HepG2 (cell line): ENCODE results near the gene TFAM. TPM values are rescaled to one million over a fixed set of nuclear protein-coding genes. Genes with fewer than 3 reads are reported as not detected.

ENCODE experiments used
- ATAC-seq: fragments of 200-7000 bp; cut with Tn5 transposase; 3 replicates; pipeline ENCODE4 v1.9.1; 2020; ENCODE audit warnings: mild to moderate bottlenecking, moderate library complexity
- BruUV-seq: library from RNA; stranded (reverse); fragments of 400-500 nt; replicated peaks from 2 replicates; lab custom pipeline; 2021; lab: Mats Ljungman, UMichigan
- CTCF ChIA-PET: fragments of 300-600 bp; formaldehyde crosslinking; extraction: SDS; loops from one replicate; lab custom pipeline; 2021; ENCODE audit warnings: low total read pairs, inconsistent platforms, low intra/inter-chr PET ratio; lab: Yijun Ruan, JAX
- POLR2A ChIA-PET: fragments of 350-600 bp; sonication (Branson Sonifier 250); formaldehyde crosslinking; loops from one replicate; lab custom pipeline; 2020; ENCODE audit warnings: antibody characterized with exemption, inconsistent platforms; lab: Yijun Ruan, JAX
- DNase-seq: peaks from one replicate; pipeline ENCODE4 v3.0.0-alpha.2; 2015; ENCODE audit warnings: low spot score
- FAIRE-seq: peaks from 3 replicates; lab custom pipeline; 2011; peaks lifted over from hg19 to GRCh38; lab: Jason Lieb, UNC
- H2AFZ ChIP-seq: one replicate; pipeline ENCODE4 v1.6.1; 2011; ENCODE audit warnings: low read length, inconsistent platforms
- H3K27ac ChIP-seq: fragments of 300-600 bp; 3 replicates; pipeline ENCODE4 v1.8.0; 2011; ENCODE audit warnings: mixed run types, mild to moderate bottlenecking, mixed read lengths, low read length, inconsistent platforms; ENCODE audit not compliant: insufficient read depth; ENCODE audit errors: extremely low read length
- H3K27me3 ChIP-seq, 2 experiments: fragments of 200-600 bp in 1 of 2; 2 replicates in 1 of 2; 3 replicates in 1 of 2; pipeline versions ENCODE4 v1.6.0 to v1.8.0; 2011; ENCODE audit warnings: low read length in 2 of 2, mild to moderate bottlenecking in 2 of 2, moderate library complexity in 2 of 2, inconsistent platforms in 1 of 2; ENCODE audit not compliant: insufficient read depth in 2 of 2, control insufficient read depth in 1 of 2
- H3K36me3 ChIP-seq, 2 experiments: fragments of 200-600 bp in 1 of 2; replicated peaks in 1 of 2; 2 replicates in 1 of 2; 3 replicates in 1 of 2; pipeline versions ENCODE4 v1.5.1 to v1.8.0; 2011; ENCODE audit warnings: low read length in 2 of 2, inconsistent platforms in 1 of 2; ENCODE audit not compliant: insufficient read depth in 2 of 2, control insufficient read depth in 1 of 2
- H3K4me1 ChIP-seq: 2 replicates; pipeline ENCODE4 v1.5.1; 2012; ENCODE audit warnings: low read length, inconsistent platforms; ENCODE audit not compliant: insufficient read depth
- H3K4me2 ChIP-seq: 2 replicates; pipeline ENCODE4 v1.6.0; 2011; ENCODE audit warnings: low read depth, low read length, inconsistent platforms
- H3K4me3 ChIP-seq, 3 experiments: fragments of 200-600 bp in 1 of 3; sonication (generic), shearing (Covaris generic) in 1 of 3; replicated peaks in 1 of 3; 2 replicates each; pipeline ENCODE4 v1.5.1; 2011 to 2016; ENCODE audit warnings: low read length in 3 of 3, inconsistent platforms in 2 of 3, low read depth in 2 of 3, mild to moderate bottlenecking in 2 of 3, control low read depth in 1 of 3, mixed read lengths in 1 of 3; ENCODE audit not compliant: insufficient read depth in 1 of 3
- H3K79me2 ChIP-seq: one replicate; pipeline ENCODE4 v1.6.1; 2011; ENCODE audit warnings: low read length, inconsistent platforms; ENCODE audit not compliant: insufficient read depth
- H3K9ac ChIP-seq: 2 replicates; pipeline ENCODE4 v1.6.0; 2011; ENCODE audit warnings: mild to moderate bottlenecking, low read depth, low read length, inconsistent platforms; ENCODE audit not compliant: insufficient read depth
- H3K9me3 ChIP-seq: 2 replicates; pipeline ENCODE4 v1.5.1; 2012; ENCODE audit warnings: mild to moderate bottlenecking, low read length
- H4K20me1 ChIP-seq: 2 replicates; pipeline ENCODE4 v1.6.0; 2011; ENCODE audit warnings: inconsistent platforms, mild to moderate bottlenecking, low read length, moderate library complexity; ENCODE audit not compliant: insufficient read depth
- FOXA3 ChIP-seq: IDR thresholded peaks from 2 replicates; pipeline ENCODE4 v1.6.1; 2016; ENCODE audit warnings: missing genetic modification reagents, missing compliant biosample characterization
- GZF1 ChIP-seq: sonication (generic); formaldehyde crosslinking; IDR thresholded peaks from 2 replicates; pipeline ENCODE4 v1.5.1; 2020; ENCODE audit warnings: mild to moderate bottlenecking, missing genetic modification reagents
- HNRNPK ChIP-seq: fragments of 200-400 bp; formaldehyde crosslinking; IDR thresholded peaks from 2 replicates; pipeline ENCODE4 v1.6.1; 2018; ENCODE audit warnings: low read length, low read depth, moderate library complexity, mild to moderate bottlenecking; ENCODE audit not compliant: poor library complexity, severe bottlenecking
- NFKBIZ ChIP-seq: IDR thresholded peaks from 2 replicates; pipeline ENCODE4 v1.6.1; 2018; ENCODE audit warnings: missing genetic modification reagents, missing compliant biosample characterization
- PCBP1 ChIP-seq: fragments of 200-400 bp; formaldehyde crosslinking; IDR thresholded peaks from 2 replicates; pipeline ENCODE4 v1.6.1; 2017; ENCODE audit warnings: mild to moderate bottlenecking, low read depth, low read length, borderline replicate concordance
- REL ChIP-seq: sonication (generic); formaldehyde crosslinking; conservative IDR thresholded peaks from 2 replicates; pipeline ENCODE4 v1.8.0; 2022; ENCODE audit warnings: mild to moderate bottlenecking, missing genetic modification reagents, moderate library complexity
- ZNF672 ChIP-seq: sonication (generic); formaldehyde crosslinking; IDR thresholded peaks from 2 replicates; pipeline ENCODE4 v1.8.1; 2022; ENCODE audit warnings: missing genetic modification reagents
- ZNF772 ChIP-seq: sonication (generic); formaldehyde crosslinking; IDR thresholded peaks from 2 replicates; pipeline ENCODE4 v1.5.0; 2020; ENCODE audit warnings: mild to moderate bottlenecking, missing genetic modification reagents
- ZSCAN20 ChIP-seq: sonication (generic); formaldehyde crosslinking; IDR thresholded peaks from 2 replicates; pipeline ENCODE4 v1.4.0; 2020; ENCODE audit warnings: missing genetic modification reagents, mild to moderate bottlenecking, borderline replicate concordance
- WGBS: methylation state at CpG from one replicate; pipeline ENCODE4 v1.1.6; 2017; ENCODE audit warnings: low lambda C conversion rate; 5-methylcytosine and 5-hydroxymethylcytosine counted together
- in situ Hi-C: cut with HindIII; loops from 2 replicates; pipeline ENCODE4 v1.10.0; 2017; ENCODE audit warnings: low pct_unique_long_range_greater_than_20kb; ENCODE audit not compliant: extremely low pct_ligation_motif_present
- intact Hi-C: fragments of 100-400 bp; cut with micrococcal nuclease; formaldehyde crosslinking; loops from one replicate; pipeline ENCODE4 v1.10.0; 2022; ENCODE audit not compliant: unreplicated experiment
- polyA plus RNA-seq, 8 experiments: library from polyadenylated mRNA; depleted of rRNA in 3 of 8; stranded (reverse) in 7 of 8; unstranded in 1 of 8; fragments of >200 nt; fragmentation: Illumina TruSeq in 4 of 8; extraction: Trizol in 4 of 8; gene quantifications; 2 replicates each; pipeline versions ENCODE4 v1.2.1 to v1.2.3, GENCODE V29; 2011 to 2016; ENCODE audit warnings: low read depth in 4 of 8, missing spikeins in 1 of 8, mixed read lengths in 1 of 8; ENCODE audit not compliant: insufficient read depth in 1 of 8
- total RNA-seq, 5 experiments: library from RNA; depleted of rRNA; stranded (reverse); fragments of >200 nt; fragmentation: Illumina TruSeq; extraction: Trizol; gene quantifications; 2 replicates each; pipeline ENCODE4 v1.2.3, GENCODE V29; 2016; ENCODE audit warnings: low read depth in 1 of 5
- TF ChIP-seq, protein P1 (sequence below): sonication (generic); formaldehyde crosslinking; conservative IDR thresholded peaks from 2 replicates; pipeline ENCODE4 v1.4.0; 2020; ENCODE audit warnings: missing genetic modification reagents

Gene TFAM
- total and polyA plus RNA-seq, 2 of the 13 experiments (the other 11 are each of a cell fraction or from before 2014, with no cell fraction given): 18.4 to 125 TPM

DNA sequence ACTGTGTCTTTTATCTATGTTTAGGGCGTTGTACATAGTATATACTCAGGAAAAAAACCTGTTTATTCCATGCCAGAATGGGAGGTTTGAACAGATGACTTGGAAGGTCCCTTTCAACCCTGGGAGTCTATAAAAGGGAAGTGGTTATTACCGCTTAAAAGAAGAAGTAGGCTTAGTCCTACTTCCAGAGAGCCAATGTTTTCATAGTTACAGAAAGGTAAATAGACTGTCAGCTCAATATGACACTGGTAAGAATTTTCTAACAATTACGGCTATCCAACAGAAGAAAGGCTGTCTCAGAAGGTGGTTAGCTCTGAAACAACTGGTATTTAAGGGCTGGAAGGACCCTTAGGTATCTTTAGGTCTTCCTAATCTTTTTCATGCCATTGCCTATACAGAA is 1.1 kb upstream of the TFAM start:
- Histone ChIP-seq H3K4me2 (peak overlapping the region; percentile 89), H4K20me1 (no peaks in the 10 kb centered on the region), H3K4me1 (peaks cover 38% of the 10 kb centered on the region), H3K36me3 (peaks cover 6 to 19% of the 10 kb centered on the region in 2 experiments; a peak in 4 of 5 replicates), H3K27me3 (no peaks in the 10 kb centered on the region; a peak in 1 of 5 replicates), H3K4me3 (peak overlapping the region; percentile 78 to 96 (median 90); a peak in 5 of 6 replicates), H3K9ac (peak overlapping the region; percentile 72; the same call in 1 of the 2 replicates), H3K79me2 (peaks cover 35% of the 10 kb centered on the region), H3K9me3 (no peaks in the 10 kb centered on the region), H2AFZ (peak overlapping the region; percentile 71), H3K27ac (no peak overlapping the region)
- intact Hi-C loops: no loop called here
- in situ Hi-C loops: loop anchor here (10.0 kb wide), 1 partner anchor 199 kb away; no protein-coding TSS in a partner anchor
- 6% methylated on average over 3 of the region's 3 CpGs for WGBS
- POLR2A ChIA-PET: interaction anchor here (1.7 to 3.0 kb wide), 4 partner anchors 49 to 85 kb away, joined by 9 to 13 read pairs (median 11); partner anchors contain the start of gene UBE2D1
- no peak for DNase-seq
- TF ChIP-seq REL (CRISPR knock-in tag) (no peak), ZNF672 (CRISPR knock-in tag) (no peak), GZF1 (peak; percentile 76; the same call in 1 of the 2 replicates), PCBP1 (no peak), NFKBIZ (CRISPR knock-in tag) (no peak), HNRNPK (no peak), ZSCAN20 (CRISPR knock-in tag) (no peak), ZNF772 (CRISPR knock-in tag) (no peak), FOXA3 (CRISPR knock-in tag) (0 out of 2 replicates have a peak, but pooled peaks have one; percentile 15)
- TF ChIP-seq, protein P1, sequence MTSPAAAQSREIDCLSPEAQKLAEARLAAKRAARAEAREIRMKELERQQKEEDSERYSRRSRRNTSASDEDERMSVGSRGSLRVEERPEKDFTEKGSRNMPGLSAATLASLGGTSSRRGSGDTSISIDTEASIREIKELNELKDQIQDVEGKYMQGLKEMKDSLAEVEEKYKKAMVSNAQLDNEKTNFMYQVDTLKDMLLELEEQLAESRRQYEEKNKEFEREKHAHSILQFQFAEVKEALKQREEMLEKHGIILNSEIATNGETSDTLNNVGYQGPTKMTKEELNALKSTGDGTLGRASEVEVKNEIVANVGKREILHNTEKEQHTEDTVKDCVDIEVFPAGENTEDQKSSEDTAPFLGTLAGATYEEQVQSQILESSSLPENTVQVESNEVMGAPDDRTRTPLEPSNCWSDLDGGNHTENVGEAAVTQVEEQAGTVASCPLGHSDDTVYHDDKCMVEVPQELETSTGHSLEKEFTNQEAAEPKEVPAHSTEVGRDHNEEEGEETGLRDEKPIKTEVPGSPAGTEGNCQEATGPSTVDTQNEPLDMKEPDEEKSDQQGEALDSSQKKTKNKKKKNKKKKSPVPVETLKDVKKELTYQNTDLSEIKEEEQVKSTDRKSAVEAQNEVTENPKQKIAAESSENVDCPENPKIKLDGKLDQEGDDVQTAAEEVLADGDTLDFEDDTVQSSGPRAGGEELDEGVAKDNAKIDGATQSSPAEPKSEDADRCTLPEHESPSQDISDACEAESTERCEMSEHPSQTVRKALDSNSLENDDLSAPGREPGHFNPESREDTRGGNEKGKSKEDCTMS: no peak
- no peak for ATAC-seq
- no TSS peak for BruUV-seq
- FAIRE-seq: no peak
- CTCF ChIA-PET: interaction anchor here (2.3 kb wide), 1 partner anchor 85 kb away, joined by 34 read pairs; no protein-coding TSS in a partner anchor
